ENCODE data around the gene GPC5. TPM values are rescaled to one million over a fixed set of nuclear protein-coding genes. Genes with fewer than 3 reads are reported as not detected.

GPC5 gene
- total and polyA plus RNA-seq, 11 donors: 0.14 to 2.9 (median 0.84) TPM; not detected in 1

GRCh38 chr13:91802957-91803356 is 404.5 kb downstream of the GPC5 start:
- DNase-seq (no peak), ATAC-seq (no peak)
- Histone ChIP-seq H3K36me3 (no peaks in the 10 kb centered on the region), H3K4me1 (no peaks in the 10 kb centered on the region), H3K27me3 (no peaks in the 10 kb centered on the region), H3K27ac (no peak overlapping the region), H3K4me3 (no peak overlapping the region), H3K9me3 (peaks cover 0 to 6% (median 0%) of the 10 kb centered on the region in 12 donors)
- TF ChIP-seq, protein P1, sequence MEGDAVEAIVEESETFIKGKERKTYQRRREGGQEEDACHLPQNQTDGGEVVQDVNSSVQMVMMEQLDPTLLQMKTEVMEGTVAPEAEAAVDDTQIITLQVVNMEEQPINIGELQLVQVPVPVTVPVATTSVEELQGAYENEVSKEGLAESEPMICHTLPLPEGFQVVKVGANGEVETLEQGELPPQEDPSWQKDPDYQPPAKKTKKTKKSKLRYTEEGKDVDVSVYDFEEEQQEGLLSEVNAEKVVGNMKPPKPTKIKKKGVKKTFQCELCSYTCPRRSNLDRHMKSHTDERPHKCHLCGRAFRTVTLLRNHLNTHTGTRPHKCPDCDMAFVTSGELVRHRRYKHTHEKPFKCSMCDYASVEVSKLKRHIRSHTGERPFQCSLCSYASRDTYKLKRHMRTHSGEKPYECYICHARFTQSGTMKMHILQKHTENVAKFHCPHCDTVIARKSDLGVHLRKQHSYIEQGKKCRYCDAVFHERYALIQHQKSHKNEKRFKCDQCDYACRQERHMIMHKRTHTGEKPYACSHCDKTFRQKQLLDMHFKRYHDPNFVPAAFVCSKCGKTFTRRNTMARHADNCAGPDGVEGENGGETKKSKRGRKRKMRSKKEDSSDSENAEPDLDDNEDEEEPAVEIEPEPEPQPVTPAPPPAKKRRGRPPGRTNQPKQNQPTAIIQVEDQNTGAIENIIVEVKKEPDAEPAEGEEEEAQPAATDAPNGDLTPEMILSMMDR (IDR thresholded peaks at IDR 0.05): no peak
- no peak for TF ChIP-seq POLR2A (IDR thresholded peaks at IDR 0.05)
- intact Hi-C loops (cut with DNase I): no loop called here

DNA sequence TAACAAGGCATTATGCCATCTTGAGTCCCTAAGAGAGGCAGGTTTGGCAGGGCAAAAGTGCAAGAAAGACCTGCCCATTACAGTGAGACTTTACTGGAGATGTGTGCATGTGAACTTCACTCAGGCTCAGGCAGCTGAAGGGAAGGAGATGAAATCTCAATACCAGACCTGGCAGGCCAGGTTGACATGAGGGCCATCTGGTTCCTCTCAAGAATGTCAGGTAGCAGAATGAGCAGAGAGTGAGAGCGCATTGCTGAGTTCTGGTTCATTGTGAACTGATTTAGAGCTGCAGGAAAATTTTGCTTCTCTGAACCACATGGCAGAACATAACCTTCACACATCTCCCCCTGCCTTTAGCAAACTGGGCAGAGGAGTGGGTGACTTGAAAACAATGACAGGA is 406.3 kb downstream of the GPC5 start:
- 37 to 70% (median 50%) methylated on average over 1 of the region's 1 CpG for whole genome bisulfite sequencing, 4 donors
- intact Hi-C loops (cut with DNase I): no loop called here

GRCh38 chr13:91805605-91806004 is 407.2 kb downstream of the GPC5 start:
- WGBS, 4 donors: 40 to 61% (median 52%) methylated on average over 1 of the region's 1 CpG
- no peak overlapping the region for H3K4me3 ChIP-seq
- no peaks in the 10 kb centered on the region for H3K36me3 ChIP-seq
- DNase-seq (no peak), ATAC-seq (no peak)
- intact Hi-C loops (cut with DNase I): no loop called here
- H3K9me3 ChIP-seq: no peaks in the 10 kb centered on the region
- H3K27me3 ChIP-seq: no peaks in the 10 kb centered on the region
- no peaks in the 10 kb centered on the region for H3K4me1 ChIP-seq
- no peak for TF ChIP-seq POLR2A (IDR thresholded peaks at IDR 0.05)
- TF ChIP-seq, protein P1 (IDR thresholded peaks at IDR 0.05): peak in 6 of 12 donors; percentile 11 to 37 (median 20)
- H3K27ac ChIP-seq: no peak overlapping the region

More for the DNA sequence above, 406.3 kb downstream of the GPC5 start:
- H3K9me3 ChIP-seq: no peaks in the 10 kb centered on the region
- no peak overlapping the region for H3K27ac ChIP-seq
- H3K4me3 ChIP-seq: no peak overlapping the region
- ATAC-seq (no peak), DNase-seq (no peak)
- H3K36me3 ChIP-seq: no peaks in the 10 kb centered on the region
- TF ChIP-seq POLR2A (IDR thresholded peaks at IDR 0.05): no peak
- TF ChIP-seq, protein P1 (IDR thresholded peaks at IDR 0.05): no peak
- no peaks in the 10 kb centered on the region for H3K27me3 ChIP-seq
- H3K4me1 ChIP-seq: no peaks in the 10 kb centered on the region

GRCh38 chr13:91809161-91809560 is 410.7 kb downstream of the GPC5 start:
- Histone ChIP-seq H3K4me1 (peaks cover 0 to 2% (median 0%) of the 10 kb centered on the region in 12 donors), H3K27me3 (no peaks in the 10 kb centered on the region), H3K4me3 (no peak overlapping the region), H3K9me3 (no peaks in the 10 kb centered on the region), H3K27ac (no peak overlapping the region), H3K36me3 (no peaks in the 10 kb centered on the region)
- no peak for ATAC-seq
- WGBS, 4 donors: 51 to 72% (median 56%) methylated on average over 2 of the region's 2 CpGs
- TF ChIP-seq, protein P1 (IDR thresholded peaks at IDR 0.05): no peak
- no peak for TF ChIP-seq POLR2A (IDR thresholded peaks at IDR 0.05)
- no peak for DNase-seq
- intact Hi-C loops (cut with DNase I): no loop called here
